ENCODE results near the gene FOXRED2.
A peak's percentile ranks its signal among the peaks of the same experiment; 100 is the strongest.

The FOXRED2 gene

GRCh38 chr22:36456464-36456845 lies 50.4 kb downstream of the FOXRED2 start:
- no peak overlapping the region for H3K4ac ChIP-seq (ENCODE audit: low read length)
- H3K14ac ChIP-seq (ENCODE audit: low read length), result no peak overlapping the region
- no peak overlapping the region for H2BK120ac ChIP-seq (ENCODE audit: low read depth, low read length)
- no peak overlapping the region for H2BK15ac ChIP-seq (ENCODE audit: low read length)
- no peak overlapping the region for H2AFZ ChIP-seq (ENCODE audit: low read length)
- no peak overlapping the region for H2AK5ac ChIP-seq (ENCODE audit: low read depth, low read length)
- H3K36me3 ChIP-seq (replicated peaks in 1 of 2; ENCODE audit: control insufficient read depth in 2 of 2, insufficient read depth in 2 of 2, low read length in 2 of 2), result no peaks in the 10 kb centered on the region
- no peak overlapping the region for H3K23ac ChIP-seq (ENCODE audit: low read depth, low read length, poor library complexity)
- no peak overlapping the region for H3K4me3 ChIP-seq (ENCODE audit: low read length in 2 of 2)
- H2BK12ac ChIP-seq (ENCODE audit: low read length), result no peak overlapping the region
- no peak overlapping the region for H3K27ac ChIP-seq (replicated peaks; ENCODE audit: low read length)
- H3K27me3 ChIP-seq (ENCODE audit: control insufficient read depth in 3 of 3, insufficient read depth in 3 of 3, low read depth in 1 of 3, low read length in 3 of 3), result no peaks in the 10 kb centered on the region
- WGBS, 2 donors (ENCODE audit: extremely low coverage in 2 of 2, insufficient read length in 2 of 2, insufficient replicate concordance in 1 of 2), result no CpG with 5 or more reads among the region's 12 CpGs
- H3K9ac ChIP-seq (ENCODE audit: low read depth, low read length, poor library complexity), result no peak overlapping the region
- no peaks in the 10 kb centered on the region for H3K79me1 ChIP-seq (ENCODE audit: low read depth, low read length)
- no peak overlapping the region for H3K4me2 ChIP-seq (ENCODE audit: insufficient read depth, low read length, poor library complexity, severe bottlenecking)
- no peak for DNase-seq (ENCODE audit: low spot score)
- no peaks in the 10 kb centered on the region for H3K9me3 ChIP-seq (replicated peaks in 1 of 2; ENCODE audit: control insufficient read depth in 2 of 2, insufficient read depth in 1 of 2, low read depth in 1 of 2, low read length in 2 of 2)
- no peak overlapping the region for H3K18ac ChIP-seq (ENCODE audit: low read length)
- no peak overlapping the region for H2BK5ac ChIP-seq (ENCODE audit: low read length)
- no peak overlapping the region for H4K8ac ChIP-seq (ENCODE audit: low read depth, low read length)
- peaks cover 12 to 20% of the 10 kb centered on the region in 2 donors for H3K4me1 ChIP-seq (ENCODE audit: control insufficient read depth in 2 of 2, insufficient read depth in 1 of 2, low read depth in 1 of 2, low read length in 2 of 2)
- no peak overlapping the region for H4K91ac ChIP-seq (ENCODE audit: low read depth, low read length, poor library complexity)

GRCh38 chr22:36455571-36456463 lies 51.0 kb downstream of the FOXRED2 start:
- peak overlapping the region; percentile 44 for H3K23ac ChIP-seq (ENCODE audit: low read depth, low read length, poor library complexity)

GRCh38 chr22:36454916-36455570 lies 51.8 kb downstream of the FOXRED2 start:
- H4K91ac ChIP-seq (ENCODE audit: low read depth, low read length, poor library complexity), result peak overlapping the region; percentile 5
- H3K4me3 ChIP-seq (ENCODE audit: low read length in 2 of 2), result peak overlapping the region in 1 of 2 donors; percentile 82
- H3K4ac ChIP-seq (ENCODE audit: low read length), result no peak overlapping the region
- peak overlapping the region; percentile 75 for H2BK12ac ChIP-seq (ENCODE audit: low read length)
- H3K79me1 ChIP-seq (ENCODE audit: low read depth, low read length), result no peaks in the 10 kb centered on the region
- H4K8ac ChIP-seq (ENCODE audit: low read depth, low read length), result peak overlapping the region; percentile 86
- no peak overlapping the region for H2BK5ac ChIP-seq (ENCODE audit: low read length)
- H2AFZ ChIP-seq (ENCODE audit: low read length), result peak overlapping the region; percentile 87
- H3K4me2 ChIP-seq (ENCODE audit: insufficient read depth, low read length, poor library complexity, severe bottlenecking), result peak overlapping the region; percentile 86
- H3K9me3 ChIP-seq (replicated peaks in 1 of 2; ENCODE audit: control insufficient read depth in 2 of 2, insufficient read depth in 1 of 2, low read depth in 1 of 2, low read length in 2 of 2), result no peaks in the 10 kb centered on the region
- H3K27ac ChIP-seq (replicated peaks; ENCODE audit: low read length), result peak overlapping the region; percentile 52
- peak overlapping the region; percentile 44 for H3K23ac ChIP-seq (ENCODE audit: low read depth, low read length, poor library complexity)
- H3K14ac ChIP-seq (ENCODE audit: low read length), result no peak overlapping the region
- peak; percentile 89 for DNase-seq (ENCODE audit: low spot score)
- WGBS, 2 donors (ENCODE audit: extremely low coverage in 2 of 2, insufficient read length in 2 of 2, insufficient replicate concordance in 1 of 2), result no CpG with 5 or more reads among the region's 61 CpGs
- H2BK120ac ChIP-seq (ENCODE audit: low read depth, low read length), result peak overlapping the region; percentile 10
- H3K18ac ChIP-seq (ENCODE audit: low read length), result peak overlapping the region; percentile 97
- H3K4me1 ChIP-seq (ENCODE audit: control insufficient read depth in 2 of 2, insufficient read depth in 1 of 2, low read depth in 1 of 2, low read length in 2 of 2), result peaks cover 15 to 17% of the 10 kb centered on the region in 2 donors
- peak overlapping the region; percentile 91 for H2BK15ac ChIP-seq (ENCODE audit: low read length)
- peak overlapping the region; percentile 79 for H2AK5ac ChIP-seq (ENCODE audit: low read depth, low read length)
- H3K9ac ChIP-seq (ENCODE audit: low read depth, low read length, poor library complexity), result peak overlapping the region; percentile 44
- no peaks in the 10 kb centered on the region for H3K27me3 ChIP-seq (ENCODE audit: control insufficient read depth in 3 of 3, insufficient read depth in 3 of 3, low read depth in 1 of 3, low read length in 3 of 3)
- no peaks in the 10 kb centered on the region for H3K36me3 ChIP-seq (replicated peaks in 1 of 2; ENCODE audit: control insufficient read depth in 2 of 2, insufficient read depth in 2 of 2, low read length in 2 of 2)

More at GRCh38 chr22:36455571-36456463, 51.0 kb downstream of the FOXRED2 start:
- Histone ChIP-seq H3K4me1 (ENCODE audit: control insufficient read depth in 2 of 2, insufficient read depth in 1 of 2, low read depth in 1 of 2, low read length in 2 of 2) (peaks cover 15 to 17% of the 10 kb centered on the region in 2 donors), H2AFZ (ENCODE audit: low read length) (peak overlapping the region; percentile 87), H3K4me3 (ENCODE audit: low read length in 2 of 2) (peak overlapping the region in 1 of 2 donors; percentile 51), H3K27ac (replicated peaks; ENCODE audit: low read length) (peak overlapping the region; percentile 52), H3K9ac (ENCODE audit: low read depth, low read length, poor library complexity) (no peak overlapping the region), H2BK120ac (ENCODE audit: low read depth, low read length) (peak overlapping the region; percentile 10), H2BK15ac (ENCODE audit: low read length) (peak overlapping the region; percentile 91), H3K4ac (ENCODE audit: low read length) (no peak overlapping the region), H2BK12ac (ENCODE audit: low read length) (peak overlapping the region; percentile 75), H3K4me2 (ENCODE audit: insufficient read depth, low read length, poor library complexity, severe bottlenecking) (peak overlapping the region; percentile 86), H3K9me3 (replicated peaks in 1 of 2; ENCODE audit: control insufficient read depth in 2 of 2, insufficient read depth in 1 of 2, low read depth in 1 of 2, low read length in 2 of 2) (no peaks in the 10 kb centered on the region), H3K27me3 (ENCODE audit: control insufficient read depth in 3 of 3, insufficient read depth in 3 of 3, low read depth in 1 of 3, low read length in 3 of 3) (no peaks in the 10 kb centered on the region), H2BK5ac (ENCODE audit: low read length) (peak overlapping the region; percentile 45), H3K79me1 (ENCODE audit: low read depth, low read length) (no peaks in the 10 kb centered on the region), H3K14ac (ENCODE audit: low read length) (peak overlapping the region; percentile 65), H3K18ac (ENCODE audit: low read length) (peak overlapping the region; percentile 97), H4K91ac (ENCODE audit: low read depth, low read length, poor library complexity) (peak overlapping the region; percentile 5), H4K8ac (ENCODE audit: low read depth, low read length) (no peak overlapping the region), H2AK5ac (ENCODE audit: low read depth, low read length) (peak overlapping the region; percentile 36), H3K36me3 (replicated peaks in 1 of 2; ENCODE audit: control insufficient read depth in 2 of 2, insufficient read depth in 2 of 2, low read length in 2 of 2) (no peaks in the 10 kb centered on the region)
- DNase-seq (ENCODE audit: low spot score), result no peak
- no CpG with 5 or more reads among the region's 21 CpGs for WGBS, 2 donors (ENCODE audit: extremely low coverage in 2 of 2, insufficient read length in 2 of 2, insufficient replicate concordance in 1 of 2)

GRCh38 chr22:36453855-36454378 lies 52.9 kb downstream of the FOXRED2 start:
- H3K4me1 ChIP-seq (ENCODE audit: control insufficient read depth in 2 of 2, insufficient read depth in 1 of 2, low read depth in 1 of 2, low read length in 2 of 2), result peaks cover 13 to 15% of the 10 kb centered on the region in 2 donors
- H2BK12ac ChIP-seq (ENCODE audit: low read length), result peak overlapping the region; percentile 58
- H2BK120ac ChIP-seq (ENCODE audit: low read depth, low read length), result no peak overlapping the region
- no peaks in the 10 kb centered on the region for H3K9me3 ChIP-seq (replicated peaks in 1 of 2; ENCODE audit: control insufficient read depth in 2 of 2, insufficient read depth in 1 of 2, low read depth in 1 of 2, low read length in 2 of 2)
- no peak overlapping the region for H3K23ac ChIP-seq (ENCODE audit: low read depth, low read length, poor library complexity)
- no peak overlapping the region for H3K4me2 ChIP-seq (ENCODE audit: insufficient read depth, low read length, poor library complexity, severe bottlenecking)
- DNase-seq (ENCODE audit: low spot score), result no peak
- H3K14ac ChIP-seq (ENCODE audit: low read length), result no peak overlapping the region
- no peak overlapping the region for H4K8ac ChIP-seq (ENCODE audit: low read depth, low read length)
- no peaks in the 10 kb centered on the region for H3K79me1 ChIP-seq (ENCODE audit: low read depth, low read length)
- no peak overlapping the region for H2AFZ ChIP-seq (ENCODE audit: low read length)
- no peak overlapping the region for H3K4me3 ChIP-seq (ENCODE audit: low read length in 2 of 2)
- peak overlapping the region; percentile 48 for H3K18ac ChIP-seq (ENCODE audit: low read length)
- H3K27ac ChIP-seq (replicated peaks; ENCODE audit: low read length), result no peak overlapping the region
- no peak overlapping the region for H3K9ac ChIP-seq (ENCODE audit: low read depth, low read length, poor library complexity)
- H3K36me3 ChIP-seq (replicated peaks in 1 of 2; ENCODE audit: control insufficient read depth in 2 of 2, insufficient read depth in 2 of 2, low read length in 2 of 2), result no peaks in the 10 kb centered on the region
- peak overlapping the region; percentile 94 for H2AK5ac ChIP-seq (ENCODE audit: low read depth, low read length)
- peak overlapping the region; percentile 75 for H2BK15ac ChIP-seq (ENCODE audit: low read length)
- WGBS, 2 donors (ENCODE audit: extremely low coverage in 2 of 2, insufficient read length in 2 of 2, insufficient replicate concordance in 1 of 2), result no CpG with 5 or more reads among the region's 16 CpGs
- no peak overlapping the region for H3K4ac ChIP-seq (ENCODE audit: low read length)
- no peaks in the 10 kb centered on the region for H3K27me3 ChIP-seq (ENCODE audit: control insufficient read depth in 3 of 3, insufficient read depth in 3 of 3, low read depth in 1 of 3, low read length in 3 of 3)
- H2BK5ac ChIP-seq (ENCODE audit: low read length), result peak overlapping the region; percentile 78
- no peak overlapping the region for H4K91ac ChIP-seq (ENCODE audit: low read depth, low read length, poor library complexity)

All from neuronal stem cell (in vitro differentiated cells).